Fibroblast of peridontal ligament (primary cell): ENCODE measurements around the gene CFAP410.
"Not testable (repeated sequence)": the region's sequence is repeated elsewhere in the genome, so short reads cannot be mapped to it uniquely, and the experiment has no call there.

Experiments
- DNase-seq: peaks from one replicate; pipeline ENCODE4 v3.0.0-alpha.2; 2010; ENCODE audit errors: extremely low read depth

The CFAP410 gene

GRCh38 chr21:44285138-44285992 is 53.8 kb downstream of the CFAP410 start, which contains the start of gene AIRE:
AIRE (plus strand) TSS chr21:44285876; CDS start chr21:44286007, 131 bp downstream.
- DNase-seq: no peak

- DNase-seq: no peak
Measured at GRCh38 chr21:44283948-44284347, 55.2 kb downstream of the CFAP410 start.

GRCh38 chr21:44283211-44283785 is 55.9 kb downstream of the CFAP410 start:
- DNase-seq: not testable (repeated sequence)

- DNase-seq: no peak
Measured at GRCh38 chr21:44282370-44282769, 56.8 kb downstream of the CFAP410 start.

- DNase-seq: no peak
Measured at GRCh38 chr21:44281801-44282200, 57.4 kb downstream of the CFAP410 start.

- no peak for DNase-seq
Measured at GRCh38 chr21:44279354-44280260, 59.6 kb downstream of the CFAP410 start.
